Fibroblast of lung (primary cell): ENCODE data around the gene GGT6.

Experiments used
- CTCF ChIP-seq, 2 donors: IDR thresholded peaks in 1 of 2; conservative IDR thresholded peaks in 1 of 2; 1 replicate in 1 of 2; 2 replicates in 1 of 2; pipeline ENCODE4 v1.5.1; 2011 to 2012; ENCODE audit warnings: low read length in 2 of 2, control low read depth in 1 of 2, inconsistent platforms in 1 of 2, low read depth in 1 of 2, mild to moderate bottlenecking in 1 of 2
- EZH2 ChIP-seq: IDR thresholded peaks from 2 replicates; pipeline ENCODE4 v1.5.1; 2012; ENCODE audit warnings: low read length, control low read depth, mild to moderate bottlenecking; ENCODE audit errors: missing control alignments

- no peak for TF ChIP-seq CTCF (conservative IDR thresholded peaks at IDR 0.05 in 1 of 2, IDR thresholded peaks at IDR 0.05 in 1 of 2; ENCODE audit: low read depth in 1 of 2, low read length in 2 of 2)
- TF ChIP-seq EZH2, result no peak
Measured at GRCh38 chr17:4560421-4560820, at the start of gene GGT6.
